Measurements from ENCODE around the gene IL10. TPM values are rescaled to one million over a fixed set of nuclear protein-coding genes. Genes with fewer than 3 reads are reported as not detected.
A peak's percentile ranks its signal among the peaks of the same experiment; 100 is the strongest.

Gene IL10
- total and polyA plus RNA-seq, 4 donors = 0.37 to 37.3 (median 2.9) TPM

GRCh38 chr1:206742719-206743383, 29.4 kb downstream of the IL10 start:
- 75 to 82% methylated on average over 13 of the region's 13 CpGs for WGBS, 2 donors
- Histone ChIP-seq H3K9ac (ENCODE audit: insufficient read depth in 1 of 2, low read length in 2 of 2) (no peak overlapping the region), H3K36me3 (ENCODE audit: control insufficient read depth in 4 of 4, insufficient read depth in 4 of 4, low read length in 4 of 4) (no peaks in the 10 kb centered on the region), H3K9me3 (ENCODE audit: control insufficient read depth in 4 of 4, insufficient read depth in 3 of 4, low read length in 3 of 4) (no peaks in the 10 kb centered on the region), H3K4me1 (ENCODE audit: control insufficient read depth in 5 of 5, insufficient read depth in 5 of 5, low read length in 5 of 5) (peaks cover 0 to 6% (median 0%) of the 10 kb centered on the region in 5 donors), H3K4me3 (no peak overlapping the region), H3K27ac (ENCODE audit: low read depth in 1 of 2, low read length in 1 of 2) (no peak overlapping the region), H3K27me3 (ENCODE audit: control insufficient read depth in 3 of 3, insufficient read depth in 3 of 3, low read length in 2 of 3) (no peaks in the 10 kb centered on the region)
- DNase-seq (no peak), ATAC-seq (ENCODE audit: insufficient read depth, low FRiP score) (no peak)
- TF ChIP-seq CTCF (IDR thresholded peaks at IDR 0.05; ENCODE audit: control extremely low read depth, extremely low read depth) = no peak

GRCh38 chr1:206741142-206741701, 31.1 kb downstream of the IL10 start:
- H3K9me3 ChIP-seq (ENCODE audit: control insufficient read depth in 4 of 4, insufficient read depth in 3 of 4, low read length in 3 of 4) = no peaks in the 10 kb centered on the region
- ATAC-seq (ENCODE audit: insufficient read depth, low FRiP score) (no peak), DNase-seq (no peak)
- H3K27ac ChIP-seq (ENCODE audit: low read depth in 1 of 2, low read length in 1 of 2) = no peak overlapping the region
- no peak overlapping the region for H3K9ac ChIP-seq (ENCODE audit: insufficient read depth in 1 of 2, low read length in 2 of 2)
- TF ChIP-seq CTCF (IDR thresholded peaks at IDR 0.05; ENCODE audit: control extremely low read depth, extremely low read depth) = no peak
- no peak overlapping the region for H3K4me3 ChIP-seq
- WGBS, 2 donors = 90 to 95% methylated on average over 6 of the region's 6 CpGs
- H3K27me3 ChIP-seq (ENCODE audit: control insufficient read depth in 3 of 3, insufficient read depth in 3 of 3, low read length in 2 of 3) = no peaks in the 10 kb centered on the region
- peaks cover 0 to 6% (median 0%) of the 10 kb centered on the region in 5 donors for H3K4me1 ChIP-seq (ENCODE audit: control insufficient read depth in 5 of 5, insufficient read depth in 5 of 5, low read length in 5 of 5)
- no peaks in the 10 kb centered on the region for H3K36me3 ChIP-seq (ENCODE audit: control insufficient read depth in 4 of 4, insufficient read depth in 4 of 4, low read length in 4 of 4)

GRCh38 chr1:206739411-206740076, 32.8 kb downstream of the IL10 start:
- DNase-seq (peak in 1 of 3 donors; percentile 16), ATAC-seq (ENCODE audit: insufficient read depth, low FRiP score) (no peak)
- Histone ChIP-seq H3K9me3 (ENCODE audit: control insufficient read depth in 4 of 4, insufficient read depth in 3 of 4, low read length in 3 of 4) (no peaks in the 10 kb centered on the region), H3K9ac (ENCODE audit: insufficient read depth in 1 of 2, low read length in 2 of 2) (no peak overlapping the region), H3K27ac (ENCODE audit: low read depth in 1 of 2, low read length in 1 of 2) (no peak overlapping the region), H3K4me1 (ENCODE audit: control insufficient read depth in 5 of 5, insufficient read depth in 5 of 5, low read length in 5 of 5) (peaks cover 0 to 6% (median 0%) of the 10 kb centered on the region in 5 donors), H3K4me3 (no peak overlapping the region), H3K36me3 (ENCODE audit: control insufficient read depth in 4 of 4, insufficient read depth in 4 of 4, low read length in 4 of 4) (peaks cover 0 to 10% (median 3%) of the 10 kb centered on the region in 4 donors), H3K27me3 (ENCODE audit: control insufficient read depth in 3 of 3, insufficient read depth in 3 of 3, low read length in 2 of 3) (no peaks in the 10 kb centered on the region)
- no peak for TF ChIP-seq CTCF (IDR thresholded peaks at IDR 0.05; ENCODE audit: control extremely low read depth, extremely low read depth)
- 32 to 33% methylated on average over 5 of the region's 5 CpGs for WGBS, 2 donors

Measured in lung (tissue), 12 donors.